SK-N-SH (cell line): Measurements from ENCODE around the gene SLC9A4. TPM values are rescaled to one million over a fixed set of nuclear protein-coding genes. Genes with fewer than 3 reads are reported as not detected.

Experiments used
- CTCF ChIA-PET: fragments of 300-600, 350-600 bp; formaldehyde crosslinking; extraction: SDS; loops from one replicate; lab custom pipeline; 2021; lab: Yijun Ruan, JAX
- POLR2A ChIA-PET: fragments of 350-600 bp; sonication (Branson Sonifier 250); formaldehyde crosslinking; extraction: SDS; loops from one replicate; lab custom pipeline; 2020; ENCODE audit warnings: antibody characterized with exemption, inconsistent platforms; lab: Yijun Ruan, JAX
- DNase-seq: peaks from one replicate; pipeline ENCODE4 v3.0.0; 2012
- H2AFZ ChIP-seq: fragments of 200-600 bp; sonication (generic); 2 replicates; pipeline ENCODE4 v1.8.1; 2016; ENCODE audit warnings: antibody characterized with exemption, mild to moderate bottlenecking, low read depth
- H3F3A ChIP-seq: fragments of 200-600 bp; sonication (generic); replicated peaks from 2 replicates; pipeline ENCODE3; 2016; ENCODE audit warnings: antibody characterized with exemption, mild to moderate bottlenecking; ENCODE audit not compliant: insufficient read depth
- H3K27ac ChIP-seq, 2 experiments: fragments of 200-500 bp in 1 of 2; fragments of 200-600 bp in 1 of 2; sonication (Bioruptor generic) in 1 of 2; sonication (generic), shearing (Covaris generic) in 1 of 2; 2 replicates each; pipeline versions ENCODE4 v1.5.1 to v1.6.1; 2014 to 2016; ENCODE audit warnings: low read depth in 2 of 2, inconsistent platforms in 1 of 2, low read length in 1 of 2, mild to moderate bottlenecking in 1 of 2, mixed read lengths in 1 of 2
- H3K27me3 ChIP-seq: fragments of 200-600 bp; sonication (generic), shearing (Covaris generic); 2 replicates; pipeline ENCODE4 v1.6.1; 2016; ENCODE audit warnings: mixed run types; ENCODE audit not compliant: insufficient read depth
- H3K36me3 ChIP-seq, 2 experiments: fragments of 200-500 bp in 1 of 2; fragments of 200-600 bp in 1 of 2; sonication (Bioruptor generic) in 1 of 2; sonication (generic) in 1 of 2; replicated peaks in 1 of 2; 2 replicates each; pipeline versions ENCODE3 to v1.5.1; 2014 to 2016; ENCODE audit warnings: low read length in 1 of 2, mild to moderate bottlenecking in 1 of 2; ENCODE audit not compliant: insufficient read depth in 2 of 2, control insufficient read depth in 1 of 2
- H3K4me1 ChIP-seq, 2 experiments: fragments of 200-500 bp in 1 of 2; fragments of 200-600 bp in 1 of 2; sonication (Bioruptor generic) in 1 of 2; sonication (generic), shearing (Covaris generic) in 1 of 2; 2 replicates each; pipeline versions ENCODE4 v1.5.1 to v1.6.1; 2014 to 2016; ENCODE audit warnings: low read depth in 1 of 2, low read length in 1 of 2, mixed run types in 1 of 2; ENCODE audit not compliant: insufficient read depth in 2 of 2, control insufficient read depth in 1 of 2
- H3K4me2 ChIP-seq: fragments of 200-600 bp; sonication (generic), shearing (Covaris generic); 2 replicates; pipeline ENCODE4 v1.6.1; 2017; ENCODE audit warnings: mixed run types
- H3K4me3 ChIP-seq, 2 experiments: fragments of 200-500 bp in 1 of 2; fragments of 200-600 bp in 1 of 2; sonication (Bioruptor generic) in 1 of 2; sonication (generic), shearing (Covaris generic) in 1 of 2; 2 replicates each; pipeline versions ENCODE4 v1.5.1 to v1.8.1; 2014 to 2016; ENCODE audit warnings: low read depth in 2 of 2, inconsistent platforms in 1 of 2, low read length in 1 of 2, mild to moderate bottlenecking in 1 of 2, mixed read lengths in 1 of 2, moderate library complexity in 1 of 2
- H3K79me2 ChIP-seq: fragments of 200-600 bp; sonication (generic); 2 replicates; pipeline ENCODE4 v1.8.1; 2017; ENCODE audit warnings: mild to moderate bottlenecking; ENCODE audit not compliant: insufficient read depth
- H3K9ac ChIP-seq: fragments of 200-600 bp; sonication (generic); 2 replicates; pipeline ENCODE4 v1.6.1; 2017; ENCODE audit warnings: mixed run types
- H3K9me2 ChIP-seq: fragments of 200-600 bp; sonication (generic); 2 replicates; pipeline ENCODE4 v1.6.1; 2017; ENCODE audit warnings: mixed run types
- H3K9me3 ChIP-seq: fragments of 200-600 bp; sonication (generic); 2 replicates; pipeline ENCODE4 v1.6.1; 2017; ENCODE audit warnings: mixed run types, mild to moderate bottlenecking, moderate library complexity
- H4K20me1 ChIP-seq: fragments of 200-600 bp; sonication (generic); 2 replicates; pipeline ENCODE4 v1.6.1; 2017; ENCODE audit warnings: mild to moderate bottlenecking, mixed run types; ENCODE audit not compliant: insufficient read depth
- CHD2 ChIP-seq: fragments of 150-350 bp; IDR thresholded peaks from 2 replicates; pipeline ENCODE4 v1.6.1; 2018; ENCODE audit warnings: low read length; ENCODE audit not compliant: partially characterized antibody
- ELF1 ChIP-seq: IDR thresholded peaks from 2 replicates; pipeline ENCODE4 v1.4.0; 2012
- GABPA ChIP-seq: IDR thresholded peaks from 2 replicates; pipeline ENCODE4 v1.4.0; 2012; ENCODE audit warnings: low read depth, mild to moderate bottlenecking
- MAX ChIP-seq: IDR thresholded peaks from 2 replicates; pipeline ENCODE4 v1.4.0; 2012; ENCODE audit warnings: low read depth
- NRF1 ChIP-seq: IDR thresholded peaks from 2 replicates; pipeline ENCODE4 v1.6.1; 2012; ENCODE audit warnings: low read depth, mild to moderate bottlenecking, low read length
- POLR2AphosphoS5 ChIP-seq: IDR thresholded peaks from 2 replicates; pipeline ENCODE4 v1.6.1; 2012; ENCODE audit warnings: low read depth, low read length
- RFX5 ChIP-seq: IDR thresholded peaks from 2 replicates; pipeline ENCODE4 v1.6.1; 2012; ENCODE audit warnings: mild to moderate bottlenecking, improper control_type of control experiment, low read length
- RXRA ChIP-seq: IDR thresholded peaks from 2 replicates; pipeline ENCODE4 v1.4.0; 2012; ENCODE audit warnings: low read depth, mild to moderate bottlenecking, borderline replicate concordance
- SMC3 ChIP-seq: IDR thresholded peaks from 2 replicates; pipeline ENCODE4 v1.6.1; 2012; ENCODE audit warnings: low read depth, low read length, improper control_type of control experiment
- YY1 ChIP-seq: IDR thresholded peaks from 2 replicates; pipeline ENCODE4 v1.4.0; 2012; ENCODE audit warnings: low read depth, mild to moderate bottlenecking
- WGBS: methylation state at CpG from one replicate; pipeline ENCODE4 v1.1.6; 2017; ENCODE audit warnings: low lambda C conversion rate; 5-methylcytosine and 5-hydroxymethylcytosine counted together
- polyA plus RNA-seq, 3 experiments: library from polyadenylated mRNA; depleted of rRNA; stranded (reverse); fragments of >200 nt; gene quantifications; 2 replicates each; pipeline ENCODE4 v1.2.3, GENCODE V29; 2012
- TF ChIP-seq, protein P1 (sequence below): fragments of 150-350 bp; IDR thresholded peaks from 2 replicates; pipeline ENCODE4 v1.6.1; 2017; ENCODE audit warnings: antibody characterized with exemption, low read length, low read depth, borderline replicate concordance
- TF ChIP-seq, protein P2 (sequence below): fragments of 150-350 bp; IDR thresholded peaks from 2 replicates; pipeline ENCODE4 v1.6.1; 2016; ENCODE audit warnings: mild to moderate bottlenecking, low read depth, low read length

Gene SLC9A4
- polyA plus RNA-seq, 1 of the 3 experiments (the other 2 are of a cell fraction), result 0.07 TPM

GRCh38 chr2:102523651-102524050 lies 50.6 kb downstream of the SLC9A4 start:
- Histone ChIP-seq H3K4me3 (no peak overlapping the region), H3K36me3 (no peaks in the 10 kb centered on the region), H3K79me2 (no peaks in the 10 kb centered on the region), H3K9me3 (no peaks in the 10 kb centered on the region), H3F3A (no peaks in the 10 kb centered on the region), H3K9ac (no peak overlapping the region), H3K27ac (no peak overlapping the region), H3K9me2 (no peaks in the 10 kb centered on the region), H4K20me1 (no peaks in the 10 kb centered on the region), H3K27me3 (peaks cover 6% of the 10 kb centered on the region; the same call in 1 of the 2 replicates), H3K4me1 (no peaks in the 10 kb centered on the region), H2AFZ (no peak overlapping the region), H3K4me2 (no peak overlapping the region)
- no peak for DNase-seq
- WGBS, result 7% methylated on average over 3 of the region's 3 CpGs
- ChIA-PET POLR2A (no interaction called here), CTCF (interaction anchor here (1.2 to 1.5 kb wide), 2 partner anchors 50 to 92 kb away, joined by 3 read pairs; partner anchors contain the start of gene SLC9A4)
- TF ChIP-seq, protein P1, sequence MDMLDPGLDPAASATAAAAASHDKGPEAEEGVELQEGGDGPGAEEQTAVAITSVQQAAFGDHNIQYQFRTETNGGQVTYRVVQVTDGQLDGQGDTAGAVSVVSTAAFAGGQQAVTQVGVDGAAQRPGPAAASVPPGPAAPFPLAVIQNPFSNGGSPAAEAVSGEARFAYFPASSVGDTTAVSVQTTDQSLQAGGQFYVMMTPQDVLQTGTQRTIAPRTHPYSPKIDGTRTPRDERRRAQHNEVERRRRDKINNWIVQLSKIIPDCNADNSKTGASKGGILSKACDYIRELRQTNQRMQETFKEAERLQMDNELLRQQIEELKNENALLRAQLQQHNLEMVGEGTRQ, result no peak
- no peak for TF ChIP-seq RXRA
- no peak for TF ChIP-seq RFX5
- TF ChIP-seq, protein P2, sequence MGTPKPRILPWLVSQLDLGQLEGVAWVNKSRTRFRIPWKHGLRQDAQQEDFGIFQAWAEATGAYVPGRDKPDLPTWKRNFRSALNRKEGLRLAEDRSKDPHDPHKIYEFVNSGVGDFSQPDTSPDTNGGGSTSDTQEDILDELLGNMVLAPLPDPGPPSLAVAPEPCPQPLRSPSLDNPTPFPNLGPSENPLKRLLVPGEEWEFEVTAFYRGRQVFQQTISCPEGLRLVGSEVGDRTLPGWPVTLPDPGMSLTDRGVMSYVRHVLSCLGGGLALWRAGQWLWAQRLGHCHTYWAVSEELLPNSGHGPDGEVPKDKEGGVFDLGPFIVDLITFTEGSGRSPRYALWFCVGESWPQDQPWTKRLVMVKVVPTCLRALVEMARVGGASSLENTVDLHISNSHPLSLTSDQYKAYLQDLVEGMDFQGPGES, result no peak
- no peak for TF ChIP-seq SMC3
- TF ChIP-seq GABPA, result no peak
- TF ChIP-seq NRF1, result no peak

DNA sequence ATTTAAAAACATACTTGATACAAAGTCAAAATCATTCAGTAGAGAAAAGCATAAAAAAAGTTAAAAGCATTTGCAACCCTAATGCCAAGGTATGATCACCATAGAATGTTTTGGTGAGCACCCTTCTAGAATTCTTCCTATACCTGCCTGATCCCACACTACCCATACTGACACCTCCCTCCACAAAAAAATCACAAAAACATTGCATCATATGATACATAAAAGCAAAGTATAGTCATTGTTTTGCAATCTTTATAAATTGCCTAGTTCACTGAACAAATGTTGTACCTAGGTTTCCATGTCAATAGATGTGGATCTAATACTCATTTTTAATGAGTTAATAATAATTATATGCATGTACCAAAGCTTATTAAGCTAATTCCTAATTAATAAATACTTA lies 54.1 kb downstream of the SLC9A4 start:
- DNase-seq, result no peak
- TF ChIP-seq MAX (no peak), GABPA (no peak), YY1 (no peak), SMC3 (no peak), CHD2 (no peak), NRF1 (no peak), POLR2AphosphoS5 (no peak), ELF1 (no peak)
- TF ChIP-seq, protein P2, result no peak
- TF ChIP-seq, all 33 proteins: peak for 0
- Histone ChIP-seq H3K4me2 (no peak overlapping the region), H3K9ac (no peak overlapping the region), H3K4me1 (no peaks in the 10 kb centered on the region), H3F3A (no peaks in the 10 kb centered on the region), H2AFZ (no peak overlapping the region), H4K20me1 (no peaks in the 10 kb centered on the region), H3K79me2 (no peaks in the 10 kb centered on the region), H3K27me3 (peaks cover 18% of the 10 kb centered on the region; the same call in 1 of the 2 replicates), H3K9me2 (no peaks in the 10 kb centered on the region), H3K36me3 (no peaks in the 10 kb centered on the region), H3K9me3 (no peaks in the 10 kb centered on the region), H3K4me3 (no peak overlapping the region), H3K27ac (no peak overlapping the region)
- POLR2A ChIA-PET, result no interaction called here
- CTCF ChIA-PET, result interaction anchor here (1.2 kb wide), 1 partner anchor 89 kb away, joined by 3 read pairs; no protein-coding TSS in a partner anchor
